HPDE6-E6E7 (cell line): Measurements from ENCODE around the gene BCLAF3.

Experiments used
- DNase-seq: peaks from one replicate; pipeline ENCODE4 v3.0.0; 2011; ENCODE audit warnings: missing footprints; ENCODE audit errors: extremely low spot score

Gene BCLAF3

DNA sequence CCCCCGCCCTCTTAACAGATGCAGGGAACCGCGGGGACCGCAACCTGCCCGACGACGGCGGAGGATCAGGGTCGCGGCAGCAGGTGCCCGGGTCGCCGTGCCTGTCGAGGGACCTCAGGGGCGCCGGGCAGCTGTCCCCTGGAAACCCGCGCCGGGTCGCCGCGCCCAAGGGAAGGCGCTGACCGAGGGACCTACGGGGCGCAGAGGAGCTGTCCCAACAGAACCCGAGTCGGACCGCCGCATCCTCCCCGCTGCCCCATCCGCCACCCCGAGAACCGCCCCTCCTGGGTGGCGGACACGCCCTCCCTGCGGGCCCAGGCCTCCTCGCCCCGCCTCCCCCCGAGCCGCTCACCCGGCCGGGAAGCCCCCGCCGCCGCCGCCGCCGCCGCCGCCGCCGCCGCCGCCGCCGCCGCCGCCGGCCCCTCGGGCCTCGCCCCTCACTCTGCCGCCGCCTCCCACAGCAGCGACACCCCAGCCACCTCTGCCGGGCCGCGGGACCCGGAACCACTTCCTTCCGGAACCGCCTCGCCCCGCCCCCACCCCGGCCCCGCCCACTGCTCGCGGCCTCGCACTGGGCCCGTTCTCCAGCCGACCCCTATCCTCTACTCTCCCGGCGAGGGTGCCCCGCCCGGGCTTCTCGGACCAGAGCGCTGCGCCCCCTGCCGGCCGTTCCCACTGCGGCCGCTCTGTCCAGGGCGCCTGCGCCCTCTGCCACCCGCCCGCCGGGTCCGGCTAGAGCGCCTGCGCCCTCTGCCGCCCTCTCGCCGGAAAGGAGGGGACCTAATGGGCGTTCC is at the start of gene BCLAF3:
BCLAF3 (minus strand) TSS at position 506 of the 794 bp plus-strand sequence. CDS start 20,797 bp downstream, outside the sequence.
- peak; percentile 76 for DNase-seq

DNA sequence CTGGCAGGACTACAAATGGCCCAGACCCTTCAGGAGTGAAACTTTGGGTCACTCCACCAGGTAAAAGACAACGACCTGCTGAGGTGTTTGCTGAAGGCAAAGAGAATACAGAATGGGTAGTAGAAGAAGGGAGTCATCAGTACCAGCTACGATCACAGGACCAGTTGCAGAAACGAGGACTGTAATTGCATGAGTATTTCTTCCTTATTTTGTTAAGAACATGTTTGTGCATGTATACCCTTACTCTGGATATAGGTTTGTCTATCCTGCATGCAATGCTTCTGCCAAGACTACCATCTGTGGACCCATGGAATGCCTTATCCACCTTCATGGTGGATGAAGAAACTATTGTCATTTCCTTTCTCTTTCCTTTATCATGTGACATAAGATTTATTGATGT is 48.1 kb upstream of the BCLAF3 start:
- DNase-seq, result no peak

DNA sequence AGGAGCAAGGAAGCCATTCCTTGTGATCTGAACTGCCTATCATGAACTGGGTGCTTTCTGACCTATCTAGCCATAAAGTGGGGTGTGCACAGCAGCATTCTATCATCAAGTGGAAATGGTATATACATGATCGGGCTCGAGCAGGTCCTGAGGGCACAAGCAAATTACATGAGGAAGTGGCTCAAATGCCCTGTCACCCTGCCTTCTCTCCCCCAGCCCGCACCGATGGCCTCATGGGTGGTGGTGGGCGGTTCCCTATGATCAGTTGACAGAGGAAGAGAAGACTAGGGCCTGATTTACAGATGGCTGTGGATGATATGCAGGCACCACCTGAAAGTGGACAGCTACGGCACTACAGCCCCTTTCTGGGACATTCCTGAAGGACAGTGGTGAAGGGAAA is 46.3 kb upstream of the BCLAF3 start:
- DNase-seq, result no peak

GRCh38 chrX:20032201-20032600 is 41.3 kb upstream of the BCLAF3 start:
- no peak for DNase-seq

DNA sequence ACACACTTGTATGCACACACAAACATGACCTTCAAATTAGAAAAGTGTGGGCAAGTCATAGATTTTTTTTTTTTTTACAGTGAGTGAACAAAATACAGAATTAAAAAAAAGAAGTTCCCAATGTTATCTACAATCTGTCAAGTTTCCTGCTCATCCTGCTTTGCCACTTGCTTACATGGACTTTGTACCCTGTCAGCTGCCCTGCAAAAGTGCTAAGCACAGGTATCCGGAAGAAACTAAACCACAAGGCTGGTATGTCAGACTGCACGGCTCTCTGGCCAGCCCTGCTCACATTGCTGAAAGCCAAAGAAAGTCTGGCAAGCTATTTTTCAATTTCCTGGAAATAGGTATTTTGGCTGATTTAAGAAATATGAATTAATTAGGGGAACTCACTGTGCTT is 38.9 kb upstream of the BCLAF3 start:
- DNase-seq, result peak; percentile 39

- no peak for DNase-seq
Measured at GRCh38 chrX:20028588-20028987, 37.7 kb upstream of the BCLAF3 start.

DNA sequence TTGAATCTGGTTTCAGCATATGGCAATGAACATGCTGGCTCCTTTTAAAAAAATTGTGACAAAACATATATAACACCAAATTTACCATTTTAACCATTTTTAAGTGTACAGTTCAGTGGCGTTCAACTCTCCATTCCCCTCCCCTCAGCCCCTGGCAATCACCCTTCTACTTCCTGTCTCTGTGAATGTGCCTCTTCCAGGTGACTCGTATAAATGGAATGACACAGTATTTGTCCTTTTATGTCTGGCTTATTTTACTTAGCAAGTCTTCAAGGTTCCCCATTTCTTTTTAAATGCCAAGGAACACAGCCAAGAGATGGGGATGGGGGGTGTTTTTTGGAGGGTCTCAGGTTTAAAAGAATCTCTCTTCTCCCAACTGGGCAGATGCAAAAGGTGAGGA is 35.4 kb upstream of the BCLAF3 start:
- DNase-seq, result no peak

- DNase-seq, result no peak
Measured at GRCh38 chrX:20019672-20020365, 29.0 kb upstream of the BCLAF3 start.

DNA sequence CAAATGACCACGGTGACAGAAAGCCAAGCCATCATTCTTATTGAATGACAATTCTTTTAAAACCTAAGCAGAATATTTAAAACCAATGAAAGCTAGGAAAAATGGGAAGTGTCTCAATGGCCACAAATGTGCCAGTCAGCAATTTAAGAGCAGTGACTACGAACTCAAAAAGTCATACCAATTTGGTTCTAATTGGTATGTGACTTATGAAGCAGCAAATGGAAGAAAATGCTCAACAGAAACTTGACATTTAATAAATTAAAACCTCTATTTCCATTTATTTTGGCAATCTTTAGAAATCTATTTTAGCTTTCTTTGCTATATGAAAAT is 25.7 kb upstream of the BCLAF3 start:
- no peak for DNase-seq

- no peak for DNase-seq
Measured at GRCh38 chrX:20015945-20016615, 25.2 kb upstream of the BCLAF3 start.

DNA sequence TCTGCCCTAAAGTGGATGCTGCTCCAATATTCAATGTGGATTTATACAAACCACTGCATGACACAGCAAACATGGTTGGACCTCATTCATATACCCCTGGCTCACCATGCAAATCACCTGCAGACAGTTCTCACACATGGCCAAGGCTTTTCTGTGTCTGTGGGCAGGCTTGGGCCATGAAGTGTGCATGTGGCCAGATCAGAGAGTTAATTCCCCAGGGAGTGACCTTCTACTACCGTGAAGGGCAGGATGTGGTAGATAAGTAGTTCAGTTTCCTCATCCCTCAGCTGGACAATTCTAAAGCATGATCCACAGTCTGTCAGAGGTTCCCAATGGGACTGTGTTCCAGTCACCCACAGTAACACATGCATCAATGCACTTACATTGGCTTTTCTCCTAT is 24.6 kb upstream of the BCLAF3 start:
- no peak for DNase-seq

GRCh38 chrX:20011608-20012007 is 20.7 kb upstream of the BCLAF3 start:
- no peak for DNase-seq

- no peak for DNase-seq
Measured at GRCh38 chrX:20007962-20008622, 17.2 kb upstream of the BCLAF3 start.

- DNase-seq, result no peak
Measured at GRCh38 chrX:20005883-20006282, 15.0 kb upstream of the BCLAF3 start.

DNA sequence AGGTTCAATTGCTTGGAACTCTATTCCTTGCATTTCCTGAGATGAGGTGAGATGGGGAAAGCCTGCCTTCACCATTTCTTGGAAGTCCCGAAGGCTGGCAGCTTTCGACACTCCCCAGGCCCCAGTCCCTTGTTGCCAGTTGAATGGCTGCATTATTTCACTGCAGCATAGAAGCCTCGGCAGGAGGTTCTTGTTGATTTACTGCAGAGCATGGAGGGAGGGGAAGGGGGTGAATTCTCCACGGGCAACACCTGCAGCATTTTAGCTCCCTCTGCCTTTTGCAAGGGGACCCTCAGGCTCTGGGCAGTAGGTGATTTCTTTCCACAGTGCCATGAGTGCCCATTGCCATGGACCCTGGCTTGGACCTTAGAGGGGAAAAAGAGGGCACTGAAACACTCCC is 10.7 kb upstream of the BCLAF3 start:
- no peak for DNase-seq

DNA sequence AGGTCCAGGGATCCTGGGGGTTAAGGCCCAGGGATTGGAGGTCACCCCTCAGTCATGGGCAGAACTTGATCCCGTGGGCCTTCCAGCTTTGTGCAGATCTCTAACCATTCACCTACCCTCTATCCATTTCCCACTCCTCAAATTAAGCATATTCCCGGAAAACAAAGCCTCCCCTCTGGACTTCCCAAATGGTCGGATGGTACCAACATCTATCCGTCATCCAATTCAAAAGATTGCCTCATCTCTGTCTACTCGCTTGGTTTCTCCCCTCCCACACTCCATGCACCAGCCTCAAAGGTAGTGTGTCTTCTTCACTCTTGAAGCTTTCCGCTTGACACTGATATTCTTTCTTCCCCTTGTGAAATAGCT is 473 bp upstream of the BCLAF3 start:
- DNase-seq, result no peak

DNA sequence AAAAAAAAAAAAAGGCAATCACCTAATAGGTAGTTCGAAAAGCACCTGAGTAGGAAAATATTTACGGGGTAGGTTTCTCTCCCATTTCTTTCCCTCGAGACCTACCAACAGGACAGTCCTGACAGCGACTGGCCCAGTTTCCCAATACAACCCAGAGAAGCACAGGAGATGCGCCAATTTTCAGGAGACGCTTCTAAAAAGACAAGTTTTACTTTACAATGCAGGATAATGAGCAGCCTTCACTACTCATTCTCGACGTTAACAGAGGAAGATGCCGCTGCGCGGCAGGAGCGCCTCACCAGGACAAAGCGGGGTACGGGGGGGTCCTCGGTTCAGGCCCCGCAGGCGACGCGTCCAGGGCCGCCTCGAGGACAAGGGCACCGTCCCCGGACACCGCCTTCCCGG is 708 bp downstream of the BCLAF3 start:
- no peak for DNase-seq

DNA sequence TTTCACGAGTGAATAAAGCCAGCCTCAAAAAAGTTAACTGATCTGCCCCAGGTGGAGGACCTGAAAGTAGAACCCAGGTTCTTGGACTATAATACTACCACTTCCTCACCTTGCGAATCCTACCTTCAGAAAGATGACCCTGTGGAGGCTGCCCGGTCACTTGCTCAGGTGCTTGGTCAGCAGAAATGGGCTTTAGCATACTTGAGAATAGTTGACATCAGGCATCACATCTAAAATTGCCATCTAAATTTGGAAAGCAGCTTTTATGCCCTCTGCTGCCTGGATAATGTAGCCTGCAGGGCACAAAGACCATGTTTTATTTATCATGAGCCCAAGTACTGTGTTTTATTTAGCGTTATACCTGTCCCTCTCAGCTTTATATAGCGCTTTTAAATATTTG is 3.0 kb downstream of the BCLAF3 start:
- no peak for DNase-seq

DNA sequence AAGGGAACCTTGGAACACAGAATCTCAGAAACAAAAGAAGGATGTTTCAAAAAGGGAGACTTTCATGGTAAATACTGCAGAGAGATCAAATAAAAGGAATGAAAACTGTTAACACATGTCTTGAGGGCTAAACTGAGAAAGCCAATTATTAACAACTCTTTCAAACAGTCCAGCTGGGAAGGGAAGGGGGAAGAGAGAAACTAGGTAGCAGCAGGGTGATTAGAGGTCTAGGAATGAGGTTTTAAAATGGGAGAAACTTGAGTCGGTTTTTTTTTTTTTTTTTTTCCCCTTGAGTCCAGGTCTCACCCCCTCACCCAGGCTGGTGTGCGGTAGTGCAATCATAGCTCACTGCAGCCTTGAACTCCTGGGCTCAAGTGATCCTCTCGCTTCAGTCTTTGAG is 4.3 kb downstream of the BCLAF3 start:
- no peak for DNase-seq

GRCh38 chrX:19981947-19982346 is 8.9 kb downstream of the BCLAF3 start:
- DNase-seq, result no peak

GRCh38 chrX:19975845-19976244 is 15.0 kb downstream of the BCLAF3 start:
- no peak for DNase-seq

GRCh38 chrX:19972984-19973383 is 17.9 kb downstream of the BCLAF3 start:
- no peak for DNase-seq
